ENCODE measurements around the gene PRKACG. TPM values are rescaled to one million over a fixed set of nuclear protein-coding genes. Genes with fewer than 3 reads are reported as not detected.

The PRKACG gene
- total RNA-seq, 3 donors from 2014 or later (not counting 1 experiment from before 2014, with no cell fraction given), result not detected

GRCh38 chr9:68980341-68980914, 33.5 kb downstream of the PRKACG start:
- Mint-ChIP-seq H3K27ac (no peak overlapping the region), H3K9me3 (no peaks in the 10 kb centered on the region), H3K4me3 (no peak overlapping the region), H3K36me3 (no peaks in the 10 kb centered on the region), H3K27me3 (ENCODE audit: low read depth in 2 of 2) (no peaks in the 10 kb centered on the region), H3K4me1 (peaks cover 10 to 12% of the 10 kb centered on the region in 2 donors)
- no peak for DNase-seq
- Histone ChIP-seq H3K9me3 (ENCODE audit: control insufficient read depth, insufficient read depth, low read length) (no peaks in the 10 kb centered on the region), H3K4me1 (ENCODE audit: control insufficient read depth, insufficient read depth, low read length) (peaks cover 7% of the 10 kb centered on the region), H3K27me3 (ENCODE audit: control insufficient read depth, insufficient read depth, low read length) (no peaks in the 10 kb centered on the region), H3K27ac (ENCODE audit: low read length) (no peak overlapping the region), H3K4me3 (ENCODE audit: low read length) (no peak overlapping the region), H3K36me3 (ENCODE audit: control insufficient read depth, insufficient read depth, low read length) (no peaks in the 10 kb centered on the region)
- intact Hi-C loops (cut with micrococcal nuclease), result no loop called here
- TF ChIP-seq CTCF (IDR thresholded peaks at IDR 0.05), result no peak
- WGBS (ENCODE audit: insufficient coverage), result 80% methylated on average over 3 of the region's 3 CpGs
- ATAC-seq, result no peak

- intact Hi-C loops (cut with micrococcal nuclease), result no loop called here
- no peaks in the 10 kb centered on the region for H3K36me3 ChIP-seq (ENCODE audit: control insufficient read depth, insufficient read depth, low read length)
- no peak for TF ChIP-seq CTCF (IDR thresholded peaks at IDR 0.05)
- peak; percentile 53 to 69 (median 59) for ATAC-seq
- peak in 1 of 2 donors; percentile 36 for DNase-seq
- peaks cover 7% of the 10 kb centered on the region for H3K4me1 ChIP-seq (ENCODE audit: control insufficient read depth, insufficient read depth, low read length)
- Mint-ChIP-seq H3K27ac (peak overlapping the region in 1 of 2 donors; percentile 78), H3K4me3 (no peak overlapping the region), H3K27me3 (ENCODE audit: low read depth in 2 of 2) (no peaks in the 10 kb centered on the region), H3K9me3 (no peaks in the 10 kb centered on the region), H3K4me1 (peaks cover 10 to 12% of the 10 kb centered on the region in 2 donors), H3K36me3 (no peaks in the 10 kb centered on the region)
- H3K27me3 ChIP-seq (ENCODE audit: control insufficient read depth, insufficient read depth, low read length), result no peaks in the 10 kb centered on the region
- no peak overlapping the region for H3K4me3 ChIP-seq (ENCODE audit: low read length)
- H3K27ac ChIP-seq (ENCODE audit: low read length), result no peak overlapping the region
- no peaks in the 10 kb centered on the region for H3K9me3 ChIP-seq (ENCODE audit: control insufficient read depth, insufficient read depth, low read length)
- 68% methylated on average over 9 of the region's 9 CpGs for WGBS (ENCODE audit: insufficient coverage)
Measured at GRCh38 chr9:68979538-68980314, 34.2 kb downstream of the PRKACG start.

- Mint-ChIP-seq H3K27ac (no peak overlapping the region), H3K4me3 (no peak overlapping the region), H3K9me3 (no peaks in the 10 kb centered on the region), H3K36me3 (no peaks in the 10 kb centered on the region), H3K27me3 (ENCODE audit: low read depth in 2 of 2) (no peaks in the 10 kb centered on the region), H3K4me1 (peaks cover 10 to 12% of the 10 kb centered on the region in 2 donors)
- no peak overlapping the region for H3K27ac ChIP-seq (ENCODE audit: low read length)
- H3K9me3 ChIP-seq (ENCODE audit: control insufficient read depth, insufficient read depth, low read length), result no peaks in the 10 kb centered on the region
- H3K27me3 ChIP-seq (ENCODE audit: control insufficient read depth, insufficient read depth, low read length), result no peaks in the 10 kb centered on the region
- no peak overlapping the region for H3K4me3 ChIP-seq (ENCODE audit: low read length)
- TF ChIP-seq CTCF (IDR thresholded peaks at IDR 0.05), result no peak
- intact Hi-C loops (cut with micrococcal nuclease), result no loop called here
- ATAC-seq (no peak), DNase-seq (no peak)
- WGBS (ENCODE audit: insufficient coverage), result 94% methylated on average over 2 of the region's 3 CpGs
- H3K4me1 ChIP-seq (ENCODE audit: control insufficient read depth, insufficient read depth, low read length), result peaks cover 7% of the 10 kb centered on the region
- H3K36me3 ChIP-seq (ENCODE audit: control insufficient read depth, insufficient read depth, low read length), result no peaks in the 10 kb centered on the region
Measured at GRCh38 chr9:68978501-68978900, 35.4 kb downstream of the PRKACG start.
